Mesodermal cell (in vitro differentiated cells): ENCODE measurements around the gene KNCN.
A peak's percentile ranks its signal among the peaks of the same experiment; 100 is the strongest.

ENCODE experiments used
- H3K27ac ChIP-seq: 2 replicates; pipeline ENCODE4 v1.7.0; 2013; ENCODE audit warnings: mild to moderate bottlenecking, low read depth, low read length, moderate library complexity; ENCODE audit not compliant: severe bottlenecking
- H3K36me3 ChIP-seq: 2 replicates; pipeline ENCODE4 v1.7.1; 2013; ENCODE audit warnings: mild to moderate bottlenecking, low read length, moderate library complexity; ENCODE audit not compliant: control insufficient read depth, insufficient read depth
- H3K4me1 ChIP-seq: one replicate; pipeline ENCODE4 v1.7.1; 2013; ENCODE audit warnings: mild to moderate bottlenecking, low read length; ENCODE audit not compliant: insufficient read depth, control insufficient read depth, poor library complexity, severe bottlenecking
- H3K4me3 ChIP-seq: 2 replicates; pipeline ENCODE4 v1.7.0; 2013; ENCODE audit warnings: low read length, control low read depth, mild to moderate bottlenecking; ENCODE audit not compliant: insufficient read depth, poor library complexity, severe bottlenecking; ENCODE audit errors: extremely low read depth
- H3K9me3 ChIP-seq: 2 replicates; pipeline ENCODE4 v1.7.1; 2013; ENCODE audit warnings: mild to moderate bottlenecking, low read length, moderate library complexity; ENCODE audit not compliant: control insufficient read depth
- WGBS, 2 experiments: methylation state at CpG; one replicate each; pipeline ENCODE4 v1.1.5; 2013; ENCODE audit warnings: missing lambda C conversion rate in 2 of 2; ENCODE audit not compliant: insufficient coverage in 2 of 2; 5-methylcytosine and 5-hydroxymethylcytosine counted together

KNCN gene

GRCh38 chr1:46523496-46524353, 27.7 kb downstream of the KNCN start:
- Histone ChIP-seq H3K4me3 (no peak overlapping the region), H3K4me1 (peaks cover 25% of the 10 kb centered on the region), H3K36me3 (no peaks in the 10 kb centered on the region), H3K9me3 (no peaks in the 10 kb centered on the region), H3K27ac (no peak overlapping the region)
- WGBS, 2 experiments: 84 to 87% methylated on average over 9 of the region's 11 CpGs

- no peaks in the 10 kb centered on the region for H3K36me3 ChIP-seq
- 43 to 60% methylated on average over 12 to 13 of the region's 13 CpGs for WGBS, 2 experiments
- no peaks in the 10 kb centered on the region for H3K9me3 ChIP-seq
- no peak overlapping the region for H3K4me3 ChIP-seq
- no peak overlapping the region for H3K27ac ChIP-seq
- H3K4me1 ChIP-seq: peaks cover 25% of the 10 kb centered on the region
These were observed 28.5 kb downstream of the KNCN start for GRCh38 chr1:46522969-46523320.

DNA sequence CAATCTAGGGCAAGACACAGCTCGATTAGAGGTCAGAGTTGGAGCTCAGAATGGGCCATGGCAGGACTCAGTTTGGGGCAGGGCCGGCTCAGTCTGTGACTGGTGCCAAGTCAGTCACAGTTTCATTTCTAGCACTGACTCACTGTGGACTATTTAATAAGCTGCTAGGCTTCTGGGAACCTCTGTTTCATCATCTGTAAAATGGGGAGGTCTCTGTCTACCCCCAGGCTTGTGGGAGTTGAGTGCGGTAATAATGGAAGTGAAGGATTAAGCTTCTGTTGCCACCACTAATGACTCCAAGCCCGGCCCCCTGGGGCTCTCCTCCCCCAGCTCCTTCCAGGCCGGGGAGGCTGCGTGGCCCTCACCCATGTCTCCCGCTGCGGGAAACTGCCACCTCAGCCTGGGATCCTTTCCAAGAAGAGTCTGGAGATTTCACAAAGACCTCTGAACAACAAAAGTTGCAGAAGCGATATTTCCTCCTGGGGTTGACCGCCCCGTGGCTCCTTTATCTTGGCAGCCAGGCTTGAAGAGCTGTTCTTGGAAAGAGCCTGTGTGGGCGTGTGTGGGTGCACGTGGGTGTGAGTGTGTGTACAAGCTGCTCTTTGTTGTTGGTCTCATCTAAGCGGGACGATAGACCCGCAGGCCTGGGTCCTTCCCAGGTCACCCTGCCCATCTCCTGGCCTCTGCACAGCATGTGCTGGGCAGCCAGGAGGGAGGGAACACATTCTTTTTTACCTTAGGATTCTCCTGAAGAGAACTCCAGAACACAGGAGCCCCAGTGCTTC, 29.1 kb downstream of the KNCN start:
- H3K36me3 ChIP-seq: no peaks in the 10 kb centered on the region
- H3K4me3 ChIP-seq: no peak overlapping the region
- 65 to 75% methylated on average over 8 to 15 of the region's 16 CpGs for WGBS, 2 experiments
- H3K27ac ChIP-seq: no peak overlapping the region
- H3K4me1 ChIP-seq: peaks cover 25% of the 10 kb centered on the region
- H3K9me3 ChIP-seq: no peaks in the 10 kb centered on the region

GRCh38 chr1:46521414-46521813, 30.0 kb downstream of the KNCN start:
- Histone ChIP-seq H3K36me3 (no peaks in the 10 kb centered on the region), H3K27ac (no peak overlapping the region), H3K9me3 (no peaks in the 10 kb centered on the region), H3K4me1 (peaks cover 24% of the 10 kb centered on the region), H3K4me3 (no peak overlapping the region)
- WGBS, 2 experiments: no CpG with 5 or more reads among the region's 2 CpGs

DNA sequence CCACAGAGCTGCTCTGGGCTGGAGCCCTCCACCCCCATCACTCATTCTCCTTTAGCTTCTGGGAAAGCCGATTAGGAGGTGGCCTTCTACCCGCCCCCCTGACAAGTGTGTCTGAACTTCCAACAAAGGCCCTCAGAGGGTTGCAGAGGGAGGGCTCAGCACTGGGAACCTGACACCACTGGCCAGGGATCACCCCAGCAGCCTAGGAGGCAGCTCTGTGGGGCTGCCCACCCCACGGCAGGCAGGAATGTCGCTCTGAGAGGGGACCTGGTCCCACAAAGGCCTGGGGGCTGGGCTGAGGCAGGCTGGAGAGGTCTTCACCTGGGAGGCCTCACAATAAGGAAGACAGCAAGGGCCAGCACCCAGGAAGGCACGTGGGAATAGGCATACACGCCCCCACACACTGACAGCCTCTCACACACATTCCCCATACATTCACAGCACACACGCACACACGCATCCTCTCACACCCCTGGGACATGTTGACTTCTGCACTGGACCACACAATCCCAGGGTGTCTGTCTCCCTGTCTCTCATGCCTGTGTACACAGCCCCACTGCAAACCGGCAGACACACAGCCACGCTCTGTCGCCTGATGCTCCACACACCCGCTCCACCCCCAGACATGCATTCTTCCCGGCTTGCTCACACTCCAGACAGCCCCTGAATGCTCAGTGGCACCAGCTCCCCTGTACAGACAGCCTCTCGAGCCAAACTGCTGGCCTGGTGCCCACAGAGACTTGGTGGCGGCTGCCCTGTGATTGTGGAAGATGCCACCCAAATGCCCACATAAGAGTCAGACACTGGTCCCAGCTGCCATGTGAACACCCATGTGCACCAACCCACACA, 31.2 kb downstream of the KNCN start:
- H3K36me3 ChIP-seq: no peaks in the 10 kb centered on the region
- H3K9me3 ChIP-seq: no peaks in the 10 kb centered on the region
- WGBS, 2 experiments: 40 to 54% methylated on average over 6 to 12 of the region's 15 CpGs
- no peak overlapping the region for H3K4me3 ChIP-seq
- H3K4me1 ChIP-seq: peaks cover 21% of the 10 kb centered on the region
- peak overlapping the region; percentile 84 for H3K27ac ChIP-seq

DNA sequence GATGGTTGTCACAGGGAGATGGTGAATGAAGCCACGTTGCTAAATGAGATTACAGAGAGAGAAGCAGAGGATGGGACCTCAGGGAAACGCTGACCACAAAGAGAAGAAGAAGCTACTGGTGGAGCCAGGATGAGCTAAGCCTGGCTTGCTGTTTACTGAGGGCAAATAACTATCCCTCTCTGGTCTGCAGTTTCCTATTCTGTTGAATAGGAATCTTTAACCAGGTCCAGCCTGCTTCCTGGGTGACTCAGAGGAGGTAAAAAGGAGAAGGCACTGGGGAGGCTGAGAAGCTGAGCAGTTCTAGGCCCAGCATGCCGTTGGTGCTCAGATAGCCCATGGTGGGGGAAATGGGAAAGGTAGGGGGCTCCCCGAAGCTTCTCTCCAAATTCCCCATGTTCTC, 32.2 kb downstream of the KNCN start:
- Histone ChIP-seq H3K36me3 (no peaks in the 10 kb centered on the region), H3K4me1 (peaks cover 24% of the 10 kb centered on the region), H3K4me3 (no peak overlapping the region), H3K27ac (no peak overlapping the region), H3K9me3 (no peaks in the 10 kb centered on the region)
- 88 to 100% methylated on average over 2 of the region's 4 CpGs for WGBS, 2 experiments

DNA sequence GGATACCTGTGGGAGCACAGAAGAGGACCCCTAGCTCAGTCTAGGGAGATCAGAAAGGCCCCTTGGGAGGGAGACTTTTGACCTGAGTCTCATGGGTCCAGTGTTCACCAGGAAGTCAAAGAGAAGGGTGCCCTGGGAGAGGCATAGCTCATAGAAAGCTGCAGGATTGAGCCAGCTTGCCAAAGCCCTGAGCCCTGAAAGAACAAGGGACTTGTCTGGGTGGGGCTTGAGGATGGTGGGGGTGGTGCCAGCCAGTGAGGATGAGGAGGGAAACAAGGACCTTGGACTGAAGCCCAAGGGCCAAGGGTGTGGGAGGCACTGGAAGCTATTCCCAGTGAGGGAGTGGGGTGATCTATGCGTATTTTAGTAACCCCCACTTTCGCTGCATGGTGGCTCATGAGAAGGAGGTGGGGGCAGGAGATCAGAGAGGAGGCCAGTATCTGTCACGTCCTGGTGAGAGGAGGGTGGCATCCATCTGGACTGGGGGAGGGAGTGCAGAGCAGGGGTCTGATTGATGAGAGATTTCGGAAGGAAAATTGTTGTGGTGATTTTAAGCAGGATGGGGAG, 33.4 kb downstream of the KNCN start:
- H3K4me1 ChIP-seq: peaks cover 28% of the 10 kb centered on the region

DNA sequence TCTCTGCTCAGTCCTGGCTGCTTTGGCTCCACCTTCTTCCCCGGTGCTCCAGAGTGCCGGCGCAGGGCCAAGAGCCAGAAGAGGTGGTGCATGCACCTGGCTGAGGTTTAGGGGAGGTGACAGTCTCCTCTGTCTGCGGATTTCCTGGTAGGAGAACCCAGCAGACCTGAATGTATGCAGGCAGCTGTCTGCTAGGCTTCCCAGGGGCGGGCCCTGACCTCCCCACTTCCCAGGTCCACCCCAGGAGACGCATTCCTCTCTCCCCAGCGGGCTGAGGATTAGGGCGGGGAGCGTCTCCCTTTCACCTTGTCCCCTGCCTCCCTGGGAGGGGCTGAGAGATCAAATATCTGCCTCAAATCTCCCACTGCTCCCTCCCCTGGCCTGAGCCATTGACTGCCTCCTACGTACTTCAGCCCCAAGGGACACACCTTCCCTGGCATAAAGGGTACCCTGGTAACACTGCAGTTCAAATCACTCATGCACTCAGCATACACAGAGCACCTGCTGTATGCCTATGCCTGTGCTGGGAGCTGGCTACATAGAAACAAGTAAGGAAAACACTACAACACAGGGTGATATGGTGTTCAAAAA, 34.3 kb downstream of the KNCN start:
- H3K9me3 ChIP-seq: no peaks in the 10 kb centered on the region
- no peaks in the 10 kb centered on the region for H3K36me3 ChIP-seq
- peaks cover 33% of the 10 kb centered on the region for H3K4me1 ChIP-seq
- no peak overlapping the region for H3K4me3 ChIP-seq
- H3K27ac ChIP-seq: no peak overlapping the region
- 5 to 11% methylated on average over 9 to 10 of the region's 10 CpGs for WGBS, 2 experiments

More for the DNA sequence above, 33.4 kb downstream of the KNCN start:
- Histone ChIP-seq H3K27ac (no peak overlapping the region), H3K36me3 (no peaks in the 10 kb centered on the region), H3K9me3 (no peaks in the 10 kb centered on the region), H3K4me3 (no peak overlapping the region)
- 77 to 90% methylated on average over 4 of the region's 4 CpGs for WGBS, 2 experiments

DNA sequence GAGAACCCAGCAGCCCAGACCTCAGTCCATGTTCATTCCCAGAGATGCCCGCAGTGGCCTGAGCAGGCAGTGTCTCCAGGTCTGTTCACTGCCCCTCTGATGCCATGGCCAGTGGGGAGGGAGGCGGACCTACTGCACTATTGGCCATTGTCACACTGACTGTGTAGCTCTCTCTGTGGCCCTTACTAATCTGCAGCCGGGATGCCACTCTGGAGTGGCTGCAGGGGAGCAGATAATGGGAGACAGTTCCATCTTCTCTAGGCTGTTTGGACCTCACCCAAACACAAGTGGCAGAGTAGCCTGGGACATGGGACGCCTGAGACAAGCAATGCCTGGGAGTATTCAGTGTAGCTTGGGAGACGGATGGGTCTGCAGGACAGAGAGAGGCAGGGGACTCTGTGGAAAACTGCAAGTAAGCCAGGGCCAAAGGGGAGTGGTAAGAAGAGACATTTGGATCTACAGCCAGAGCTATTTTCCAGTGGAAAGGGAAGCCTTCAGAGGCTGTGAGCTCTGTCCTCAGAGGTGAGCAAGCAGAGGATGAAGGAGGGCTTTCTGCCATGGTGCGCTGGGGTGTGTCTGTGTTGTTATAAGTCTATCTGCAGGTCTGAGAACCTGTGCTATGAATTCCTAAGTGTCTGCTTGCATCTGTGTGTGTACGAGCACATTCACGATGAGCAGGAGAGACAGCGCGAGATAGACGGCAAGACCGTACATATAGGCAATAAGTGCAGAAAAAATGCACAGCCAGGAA, 35.1 kb downstream of the KNCN start:
- 58 to 60% methylated on average over 11 to 12 of the region's 12 CpGs for WGBS, 2 experiments
- Histone ChIP-seq H3K9me3 (no peaks in the 10 kb centered on the region), H3K36me3 (no peaks in the 10 kb centered on the region), H3K4me1 (peaks cover 33% of the 10 kb centered on the region), H3K27ac (no peak overlapping the region), H3K4me3 (no peak overlapping the region)
